ENCODE data around the gene GPR37.

The GPR37 gene

GRCh38 chr7:124722292-124722691 lies 43.3 kb downstream of the GPR37 start:
- no peak for DNase-seq

GRCh38 chr7:124720195-124720594 lies 45.4 kb downstream of the GPR37 start:
- no peak for DNase-seq

GRCh38 chr7:124718032-124718766 lies 47.4 kb downstream of the GPR37 start:
- no peak for DNase-seq

GRCh38 chr7:124716894-124717293 lies 48.7 kb downstream of the GPR37 start:
- no peak for DNase-seq

- no peak for DNase-seq
Observed at GRCh38 chr7:124713086-124713485, 52.5 kb downstream of the GPR37 start.

- no peak for DNase-seq
Observed at GRCh38 chr7:124712017-124712416, 53.6 kb downstream of the GPR37 start.

GRCh38 chr7:124702385-124702784 lies 63.2 kb downstream of the GPR37 start:
- no peak for DNase-seq

GRCh38 chr7:124701955-124702354 lies 63.6 kb downstream of the GPR37 start:
- DNase-seq, result no peak

GRCh38 chr7:124700655-124701054 lies 64.9 kb downstream of the GPR37 start:
- no peak for DNase-seq

- DNase-seq, result no peak
Observed at GRCh38 chr7:124698964-124699363, 66.6 kb downstream of the GPR37 start.

GRCh38 chr7:124697746-124698145 lies 67.8 kb downstream of the GPR37 start:
- DNase-seq, result no peak
